Activated T-cell treated with anti-CD3 and anti-CD28 coated beads, Interleukin-2, amount 50 U/mL, for 72 hours (primary cell): Measurements from ENCODE around the gene DLL1. TPM values are rescaled to one million over a fixed set of nuclear protein-coding genes. Genes with fewer than 3 reads are reported as not detected.

Experiments
- total RNA-seq, 2 donors: library from RNA; stranded (reverse); gene quantifications; one replicate each; pipeline ENCODE4 v1.2.3, GENCODE V29; 2022

DLL1 gene
- total RNA-seq, 2 donors from 2014 or later: 1.7 to 2.3 TPM

Other genes with a start within 250 kb of the DLL1 start
- 10 to 100 TPM; 17.2 to 23.2 TPM for gene FAM120B, start 15.7 kb upstream of the DLL1 start, total RNA-seq